GM12801 (cell line): ENCODE data around the gene CUX1.

Experiments used
- CTCF ChIP-seq: IDR thresholded peaks from one replicate; pipeline ENCODE4 v1.5.1; 2011; ENCODE audit warnings: control low read depth; ENCODE audit not compliant: insufficient read length; ENCODE audit errors: extremely low read depth

Gene CUX1

GRCh38 chr7:102024769-102025391 is 207.5 kb downstream of the CUX1 start:
- TF ChIP-seq CTCF: no peak

GRCh38 chr7:102028206-102028826 is 210.9 kb downstream of the CUX1 start:
- TF ChIP-seq CTCF: no peak

- no peak for TF ChIP-seq CTCF
Measured at GRCh38 chr7:102029616-102030015, 212.2 kb downstream of the CUX1 start.

GRCh38 chr7:102030696-102031095 is 213.3 kb downstream of the CUX1 start:
- TF ChIP-seq CTCF: no peak

GRCh38 chr7:102036958-102037357 is 219.5 kb downstream of the CUX1 start:
- TF ChIP-seq CTCF: no peak

- no peak for TF ChIP-seq CTCF
Measured at GRCh38 chr7:102039706-102040105, 222.3 kb downstream of the CUX1 start.

GRCh38 chr7:102040569-102040968 is 223.1 kb downstream of the CUX1 start:
- no peak for TF ChIP-seq CTCF
